ENCODE data around the gene MIB1.

Gene MIB1

GRCh38 chr18:21889570-21889969, 149.0 kb downstream of the MIB1 start:
- DNase-seq (ENCODE audit: low read depth in 2 of 3, low spot score in 2 of 3) = no peak

DNA sequence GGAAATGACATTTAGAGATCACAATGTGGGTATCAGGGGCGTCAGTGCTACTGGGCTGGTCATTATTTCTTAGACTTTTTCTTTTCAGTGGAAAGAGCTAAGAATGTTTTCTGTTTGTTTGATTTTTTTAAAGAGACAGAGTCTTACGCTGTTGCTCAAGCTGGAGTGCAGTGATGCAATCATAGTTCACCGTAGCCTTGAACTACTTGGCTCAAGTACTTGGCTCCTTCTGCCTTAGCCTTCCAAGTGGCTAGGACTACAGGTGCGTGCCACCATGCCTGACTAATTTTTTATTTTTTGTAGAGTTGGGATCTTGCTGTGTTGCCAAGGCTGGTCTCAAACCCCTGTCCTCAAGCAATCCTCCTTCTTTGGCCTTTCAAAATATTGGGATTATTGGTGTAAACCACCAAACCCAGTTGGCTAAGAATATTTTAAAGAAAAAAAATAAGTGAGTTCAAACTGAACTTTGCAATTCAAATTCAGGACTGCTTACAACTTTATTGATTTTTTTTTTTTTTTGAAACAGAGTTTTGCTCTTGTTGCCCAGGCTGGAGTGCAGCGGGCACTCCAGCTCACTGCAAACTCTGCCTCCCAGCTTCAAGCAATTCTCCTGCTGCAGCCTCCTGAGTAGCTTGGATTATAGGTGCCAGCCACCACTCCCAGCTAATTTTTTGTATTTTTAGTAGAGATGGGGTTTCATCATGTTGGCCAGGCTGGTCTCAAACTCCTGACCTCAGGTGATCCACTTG, 154.2 kb downstream of the MIB1 start:
- no peak for DNase-seq (ENCODE audit: low read depth in 2 of 3, low spot score in 2 of 3)

- DNase-seq (ENCODE audit: low read depth in 2 of 3, low spot score in 2 of 3) = no peak
These were observed 156.2 kb downstream of the MIB1 start for GRCh38 chr18:21896732-21897336.

DNA sequence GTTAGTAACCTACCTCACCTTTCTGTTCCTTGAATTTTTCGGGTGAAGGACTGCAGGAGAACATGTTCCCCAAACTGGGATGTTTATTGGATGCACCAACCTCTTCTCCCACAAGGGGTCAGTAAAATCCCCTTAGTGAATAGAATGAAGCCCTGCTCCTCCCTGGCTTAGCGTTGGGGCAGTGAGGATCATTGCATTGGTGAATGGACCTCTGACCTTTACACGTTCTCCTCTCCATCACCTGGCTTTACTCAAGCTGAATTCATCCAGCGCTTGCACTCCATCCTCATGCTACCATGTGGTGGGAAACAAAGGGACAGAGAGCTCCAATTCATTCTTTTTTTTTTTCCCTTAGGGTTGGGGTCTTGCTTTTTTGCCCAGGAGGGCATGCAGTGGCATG, 157.2 kb downstream of the MIB1 start:
- DNase-seq (ENCODE audit: low read depth in 2 of 3, low spot score in 2 of 3) = no peak

GRCh38 chr18:21900605-21901352, 160.2 kb downstream of the MIB1 start:
- no peak for DNase-seq (ENCODE audit: low read depth in 2 of 3, low spot score in 2 of 3)

GRCh38 chr18:21901423-21901945, 160.9 kb downstream of the MIB1 start:
- DNase-seq (ENCODE audit: low read depth in 2 of 3, low spot score in 2 of 3) = no peak

GRCh38 chr18:21903709-21904108, 163.1 kb downstream of the MIB1 start:
- DNase-seq (ENCODE audit: low read depth in 2 of 3, low spot score in 2 of 3) = no peak

GRCh38 chr18:21904856-21905255, 164.3 kb downstream of the MIB1 start:
- no peak for DNase-seq (ENCODE audit: low read depth in 2 of 3, low spot score in 2 of 3)

DNA sequence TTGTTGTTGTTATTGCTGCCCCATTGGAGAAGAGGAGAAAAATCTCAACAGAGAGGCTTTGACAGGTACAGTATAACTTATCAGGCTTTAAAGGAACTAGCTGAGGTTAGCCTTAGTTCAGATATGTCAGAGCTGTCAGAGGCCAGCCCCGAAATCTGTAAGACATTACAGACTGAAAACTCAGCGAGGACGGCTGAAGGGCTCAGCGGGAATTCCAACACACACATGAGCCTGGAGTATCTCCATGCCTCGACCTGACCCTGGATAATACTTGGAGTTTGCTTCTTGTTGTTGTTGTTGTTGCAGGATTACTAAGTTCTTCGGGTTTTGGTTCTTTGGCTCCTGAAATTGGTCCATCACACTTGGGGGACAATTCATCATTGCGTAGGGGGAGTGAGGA, 166.9 kb downstream of the MIB1 start:
- no peak for DNase-seq (ENCODE audit: low read depth in 2 of 3, low spot score in 2 of 3)

GRCh38 chr18:21908711-21909110, 168.1 kb downstream of the MIB1 start:
- DNase-seq (ENCODE audit: low read depth in 2 of 3, low spot score in 2 of 3) = no peak

- no peak for DNase-seq (ENCODE audit: low read depth in 2 of 3, low spot score in 2 of 3)
These were observed 170.3 kb downstream of the MIB1 start for GRCh38 chr18:21910906-21911305.

DNA sequence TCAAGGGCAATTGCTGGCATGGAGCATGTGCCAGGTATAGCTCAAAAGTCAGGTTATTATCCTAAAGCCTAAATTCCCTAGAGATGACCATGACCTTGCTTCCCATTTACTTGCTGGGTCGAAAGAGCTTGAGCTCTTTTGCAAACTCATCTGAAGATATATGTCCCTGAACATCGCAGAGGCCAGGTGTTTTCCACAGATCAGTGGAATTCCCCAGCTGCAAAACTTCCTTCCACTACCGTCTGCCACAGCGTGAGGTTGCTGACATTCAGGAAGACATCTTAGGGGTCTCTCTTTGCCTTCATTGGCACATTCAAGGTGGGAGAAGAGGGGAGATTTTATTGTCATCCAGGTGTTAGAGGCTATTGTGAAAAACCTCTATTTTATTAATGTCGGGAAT, 171.0 kb downstream of the MIB1 start:
- no peak for DNase-seq (ENCODE audit: low read depth in 2 of 3, low spot score in 2 of 3)

GRCh38 chr18:21912339-21913239, 172.0 kb downstream of the MIB1 start:
- no peak for DNase-seq (ENCODE audit: low read depth in 2 of 3, low spot score in 2 of 3)

DNA sequence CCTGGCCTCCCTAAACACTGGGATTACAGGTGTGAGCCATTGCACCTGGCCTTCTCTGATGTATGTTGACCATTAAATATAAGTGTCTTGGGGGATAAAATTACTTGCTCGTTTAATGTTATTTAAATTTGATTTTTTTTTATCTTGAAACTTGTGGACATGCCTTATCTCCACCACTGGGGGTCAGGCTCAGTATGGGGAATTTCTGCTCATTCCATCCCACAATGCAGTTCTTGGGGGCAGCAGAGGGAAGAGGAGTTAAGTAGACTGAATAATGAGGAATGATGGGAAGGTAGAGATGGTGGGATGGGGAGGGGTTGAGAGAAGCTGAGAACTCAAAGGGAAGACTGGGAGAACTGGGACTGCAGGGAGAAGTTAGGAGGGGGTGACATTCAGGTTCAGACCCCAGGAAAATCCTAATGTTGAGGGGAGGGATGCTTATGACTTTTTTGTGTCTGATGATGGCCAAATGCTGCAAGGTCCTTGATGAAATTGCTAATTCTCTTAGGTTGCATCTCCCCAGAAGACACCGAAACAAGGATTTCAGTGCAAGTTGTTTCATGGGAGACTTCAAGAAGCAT, 174.2 kb downstream of the MIB1 start:
- no peak for DNase-seq (ENCODE audit: low read depth in 2 of 3, low spot score in 2 of 3)

DNA sequence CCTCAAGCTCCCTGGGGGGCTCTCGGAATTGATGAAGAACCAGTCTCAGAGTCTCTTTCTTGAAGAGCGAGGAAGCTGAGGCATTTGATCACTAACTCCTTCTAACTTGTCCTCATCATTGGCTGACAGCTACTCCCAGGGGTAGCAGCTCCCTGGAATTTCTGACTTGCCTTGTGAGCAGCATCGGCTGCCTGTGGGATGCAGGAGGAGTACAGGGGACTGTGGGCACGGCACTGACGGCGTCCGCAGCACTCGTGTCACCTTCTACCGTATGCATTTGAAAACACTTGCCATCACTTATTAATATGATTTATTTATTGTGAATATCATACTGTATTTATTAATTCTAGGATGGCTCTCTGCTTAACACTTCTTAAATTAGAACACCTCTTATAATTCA, 175.0 kb downstream of the MIB1 start:
- DNase-seq (ENCODE audit: low read depth in 2 of 3, low spot score in 2 of 3) = no peak

GRCh38 chr18:21916594-21916993, 176.0 kb downstream of the MIB1 start:
- no peak for DNase-seq (ENCODE audit: low read depth in 2 of 3, low spot score in 2 of 3)

GRCh38 chr18:21918693-21919092, 178.1 kb downstream of the MIB1 start:
- no peak for DNase-seq (ENCODE audit: low read depth in 2 of 3, low spot score in 2 of 3)

All from activated CD8-positive, alpha-beta memory T cell treated with anti-CD3 and anti-CD28 coated beads for 48 hours (primary cell).